Anterior cingulate cortex (tissue), 58 donors: Measurements from ENCODE around the gene ZDHHC7.

Source experiments
- DNase-seq, 58 donors: peaks; one replicate each; lab custom pipeline; 2025; lab: John Stamatoyannopoulos, UW

Gene ZDHHC7

GRCh38 chr16:85002099-85002541 lies 9.2 kb downstream of the ZDHHC7 start:
- DNase-seq = no peak

- no peak for DNase-seq
Measured at GRCh38 chr16:84999857-85000480, 11.4 kb downstream of the ZDHHC7 start.

- no peak for DNase-seq
Measured at GRCh38 chr16:84999200-84999599, 12.1 kb downstream of the ZDHHC7 start.

- DNase-seq = no peak
Measured at GRCh38 chr16:84996365-84996764, 15.0 kb downstream of the ZDHHC7 start.

- no peak for DNase-seq
Measured at GRCh38 chr16:84995663-84996062, 15.7 kb downstream of the ZDHHC7 start.

GRCh38 chr16:84993926-84994325 lies 17.4 kb downstream of the ZDHHC7 start:
- no peak for DNase-seq

- no peak for DNase-seq
Measured at GRCh38 chr16:84992717-84993075, 18.6 kb downstream of the ZDHHC7 start.

- no peak for DNase-seq
Measured at GRCh38 chr16:84990782-84991181, 20.6 kb downstream of the ZDHHC7 start.

- DNase-seq = no peak
Measured at GRCh38 chr16:84989749-84990620, 21.4 kb downstream of the ZDHHC7 start.

- DNase-seq = no peak
Measured at GRCh38 chr16:84988328-84989080, 22.8 kb downstream of the ZDHHC7 start.

- no peak for DNase-seq
Measured at GRCh38 chr16:84986879-84987278, 24.5 kb downstream of the ZDHHC7 start.

GRCh38 chr16:84986102-84986501 lies 25.2 kb downstream of the ZDHHC7 start:
- peak in 11 of 58 donors; percentile 5 to 59 (median 28) for DNase-seq

GRCh38 chr16:84985079-84986065 lies 26.0 kb downstream of the ZDHHC7 start:
- DNase-seq = no peak

- peak in 1 of 58 donors; percentile 12 for DNase-seq
Measured at GRCh38 chr16:84982434-84982833, 28.9 kb downstream of the ZDHHC7 start.

GRCh38 chr16:84979516-84979915 lies 31.8 kb downstream of the ZDHHC7 start:
- DNase-seq = no peak

- DNase-seq = peak in 26 of 58 donors; percentile 9 to 61 (median 28)
Measured at GRCh38 chr16:84976644-84977400, 34.5 kb downstream of the ZDHHC7 start.

- no peak for DNase-seq
Measured at GRCh38 chr16:84975522-84975921, 35.8 kb downstream of the ZDHHC7 start.

GRCh38 chr16:84975066-84975465 lies 36.3 kb downstream of the ZDHHC7 start:
- no peak for DNase-seq
